ENCODE measurements around the gene MED13.
"Not testable (repeated sequence)": the region's sequence is repeated elsewhere in the genome, so short reads cannot be mapped to it uniquely, and the experiment has no call there.

MED13 gene

GRCh38 chr17:61908292-61909037 lies 156.6 kb downstream of the MED13 start:
- DNase-seq (ENCODE audit: low read depth), result no peak

- no peak for DNase-seq (ENCODE audit: low read depth)
These were observed 157.7 kb downstream of the MED13 start for GRCh38 chr17:61907361-61907760.

- DNase-seq (ENCODE audit: low read depth), result no peak
These were observed 160.9 kb downstream of the MED13 start for GRCh38 chr17:61904094-61904710.

- DNase-seq (ENCODE audit: low read depth), result no peak
These were observed 161.8 kb downstream of the MED13 start for GRCh38 chr17:61903251-61903650.

GRCh38 chr17:61897548-61898180 lies 167.4 kb downstream of the MED13 start:
- DNase-seq (ENCODE audit: low read depth), result no peak

GRCh38 chr17:61895391-61895790 lies 169.7 kb downstream of the MED13 start:
- DNase-seq (ENCODE audit: low read depth), result no peak

GRCh38 chr17:61894310-61894709 lies 170.8 kb downstream of the MED13 start:
- not testable (repeated sequence) for DNase-seq (ENCODE audit: low read depth)

Data from stromal cell of bone marrow (primary cell).